Choroid plexus epithelial cell (primary cell): ENCODE results near the gene TTC6.

Experiments used
- DNase-seq: peaks from one replicate; pipeline ENCODE4 v3.0.0-alpha.2; 2010; ENCODE audit warnings: low read depth
- H3K4me3 ChIP-seq: 2 replicates; pipeline ENCODE4 v1.5.1; 2011; ENCODE audit warnings: low read depth, mild to moderate bottlenecking, control low read depth, low read length, moderate library complexity
- CTCF ChIP-seq: conservative IDR thresholded peaks from 2 replicates; pipeline ENCODE4 v1.5.1; 2011; ENCODE audit warnings: low read depth, mild to moderate bottlenecking, control low read depth, inconsistent platforms, low read length, moderate library complexity

The TTC6 gene

DNA sequence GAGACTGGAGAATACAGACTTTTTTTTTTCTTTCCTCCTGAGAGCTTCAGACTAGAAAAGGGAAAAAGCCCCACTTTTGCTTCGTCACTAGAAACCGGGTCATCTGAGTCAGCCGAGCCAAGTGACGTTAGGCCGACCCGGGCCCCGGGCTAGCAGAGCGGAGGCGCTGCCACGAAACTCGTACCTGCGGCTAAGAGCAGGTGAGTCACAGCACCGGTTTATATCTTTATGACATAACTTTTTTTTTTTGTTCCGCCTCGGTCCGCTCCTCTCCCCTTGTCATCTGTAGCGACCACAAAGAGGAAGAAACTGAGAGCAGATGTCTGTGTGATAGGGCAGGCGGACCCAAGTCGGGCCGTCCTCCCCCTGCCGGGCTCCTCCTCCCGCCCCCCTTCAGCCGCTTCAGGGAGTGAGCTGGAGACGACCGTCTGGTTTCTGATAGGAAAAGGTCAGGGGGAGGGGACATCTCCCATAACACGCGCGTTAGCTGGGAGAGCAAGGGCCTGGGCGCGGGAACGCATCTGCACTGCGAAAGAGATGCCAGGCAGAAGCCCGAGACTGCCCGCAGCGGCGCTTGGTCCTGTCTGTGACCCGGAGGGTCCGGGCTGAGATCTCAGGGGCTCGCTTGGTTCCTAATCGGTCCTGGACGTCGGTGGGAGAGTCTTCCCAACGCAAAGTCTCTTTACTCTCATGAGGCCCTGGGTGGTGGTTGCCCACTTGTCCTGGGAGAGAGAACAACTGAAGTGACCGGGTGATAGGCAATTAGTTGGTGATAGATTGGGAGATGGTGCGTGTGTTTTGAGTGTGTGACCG is 586 bp downstream of the TTC6 start:
- DNase-seq: no peak
- no peak overlapping the region for H3K4me3 ChIP-seq
- TF ChIP-seq CTCF: no peak

DNA sequence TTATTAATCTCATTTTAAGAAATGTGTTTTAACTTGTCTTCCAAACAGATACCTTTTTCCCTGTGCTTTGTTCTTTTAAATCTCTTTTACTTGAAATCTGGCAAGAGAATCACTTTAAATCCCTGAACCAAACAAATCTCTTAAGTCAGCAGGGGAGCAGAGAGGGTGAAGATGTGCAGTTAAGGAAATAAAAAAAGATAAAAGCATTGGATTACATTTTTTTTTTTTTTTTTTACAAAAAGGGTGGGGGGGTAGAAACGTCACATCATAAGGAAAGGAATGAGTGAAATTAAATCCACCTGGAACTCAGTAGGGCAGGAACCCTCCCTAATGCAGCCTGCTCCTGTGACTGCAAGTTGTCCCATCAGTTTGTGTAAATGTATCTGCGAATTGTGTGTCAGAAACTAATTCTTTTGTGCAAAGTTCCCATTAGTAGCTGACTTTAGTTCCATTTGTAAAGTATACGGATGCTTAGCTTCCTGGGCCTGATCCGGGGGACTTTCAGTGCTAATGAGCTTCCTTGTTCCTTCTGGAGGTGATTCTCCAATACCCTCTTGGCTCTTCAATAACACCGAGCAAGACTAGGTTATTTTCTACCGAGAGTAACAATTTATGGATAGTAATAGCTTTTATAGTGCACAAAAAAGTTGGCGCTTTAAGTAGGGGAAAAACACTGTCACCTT is 1.5 kb downstream of the TTC6 start:
- DNase-seq: no peak
- TF ChIP-seq CTCF: no peak

DNA sequence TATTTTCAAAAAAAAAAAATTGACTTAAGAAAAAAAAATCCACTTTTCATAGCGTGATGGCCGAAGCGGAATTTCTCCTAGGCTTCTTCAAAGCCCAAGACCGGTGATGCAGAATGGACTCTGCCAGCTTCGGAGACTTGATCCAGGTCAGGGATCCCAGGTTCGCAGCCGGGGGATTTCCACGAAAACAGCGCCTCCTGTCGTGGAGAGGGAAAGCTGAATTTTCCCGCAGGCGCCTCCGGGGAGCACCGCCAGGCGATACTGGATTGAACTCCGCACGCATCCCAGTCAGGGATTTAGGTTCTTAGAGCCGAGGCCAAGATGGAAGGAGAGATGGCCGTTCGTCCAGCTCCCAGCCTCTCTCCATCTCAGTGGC is 2.1 kb downstream of the TTC6 start:
- no peak overlapping the region for H3K4me3 ChIP-seq
- DNase-seq: peak; percentile 23
- peak; percentile 67 for TF ChIP-seq CTCF

More for the DNA sequence above, 1.5 kb downstream of the TTC6 start:
- no peak overlapping the region for H3K4me3 ChIP-seq

- DNase-seq: no peak
- no peak for TF ChIP-seq CTCF
- no peak overlapping the region for H3K4me3 ChIP-seq
Observed at GRCh38 chr14:37597914-37598746, 2.7 kb downstream of the TTC6 start.

- no peak overlapping the region for H3K4me3 ChIP-seq
- TF ChIP-seq CTCF: no peak
- no peak for DNase-seq
Observed at GRCh38 chr14:37598747-37599506, 3.5 kb downstream of the TTC6 start.
